HepG2 (cell line): ENCODE data around the gene SULT6B1. TPM values are rescaled to one million over a fixed set of nuclear protein-coding genes. Genes with fewer than 3 reads are reported as not detected.

Experiments
- ATF2 ChIP-seq: sonication (generic); formaldehyde crosslinking; IDR thresholded peaks from 2 replicates; pipeline ENCODE4 v1.4.0; 2020; ENCODE audit warnings: missing genetic modification reagents
- FOXC1 ChIP-seq: sonication (generic); formaldehyde crosslinking; IDR thresholded peaks from 2 replicates; pipeline ENCODE4 v1.8.0; 2022; ENCODE audit warnings: mild to moderate bottlenecking, missing genetic modification reagents, borderline replicate concordance
- FUBP1 ChIP-seq: sonication (generic); formaldehyde crosslinking; IDR thresholded peaks from 2 replicates; pipeline ENCODE4 v1.5.1; 2020; ENCODE audit warnings: missing genetic modification reagents, mild to moderate bottlenecking, borderline replicate concordance
- GATAD1 ChIP-seq: IDR thresholded peaks from 2 replicates; pipeline ENCODE4 v1.6.1; 2016; ENCODE audit warnings: missing genetic modification reagents, missing compliant biosample characterization
- KAT2B ChIP-seq: fragments of 150-350 bp; IDR thresholded peaks from 2 replicates; pipeline ENCODE4 v1.6.1; 2014; ENCODE audit warnings: low read depth, low read length, borderline replicate concordance
- KLF15 ChIP-seq: sonication (generic); formaldehyde crosslinking; IDR thresholded peaks from 2 replicates; pipeline ENCODE4 v1.8.1; 2023; ENCODE audit warnings: borderline replicate concordance, mild to moderate bottlenecking, inconsistent platforms, missing genetic modification reagents, mixed read lengths
- PAWR ChIP-seq: sonication (generic); formaldehyde crosslinking; IDR thresholded peaks from 2 replicates; pipeline ENCODE4 v1.4.0; 2020; ENCODE audit warnings: missing genetic modification reagents, mild to moderate bottlenecking, borderline replicate concordance
- PRMT3 ChIP-seq: sonication (generic); formaldehyde crosslinking; IDR thresholded peaks from 2 replicates; pipeline ENCODE4 v1.8.1; 2022; ENCODE audit warnings: low read depth, mild to moderate bottlenecking, moderate library complexity, missing genetic modification reagents, borderline replicate concordance
- SOX5 ChIP-seq: IDR thresholded peaks from 2 replicates; pipeline ENCODE4 v1.6.1; 2016; ENCODE audit warnings: borderline replicate concordance
- TFDP2 ChIP-seq: sonication (generic); formaldehyde crosslinking; IDR thresholded peaks from 2 replicates; pipeline ENCODE4 v1.4.0; 2020; ENCODE audit warnings: missing genetic modification reagents
- TMF1 ChIP-seq: sonication (generic); formaldehyde crosslinking; IDR thresholded peaks from 2 replicates; pipeline ENCODE4 v1.8.1; 2022; ENCODE audit warnings: low read depth, missing genetic modification reagents
- TOPORS ChIP-seq: sonication (generic); formaldehyde crosslinking; IDR thresholded peaks from 2 replicates; pipeline ENCODE4 v1.8.0; 2023; ENCODE audit warnings: mild to moderate bottlenecking, missing genetic modification reagents
- TRIM24 ChIP-seq: sonication (generic); formaldehyde crosslinking; IDR thresholded peaks from 2 replicates; pipeline ENCODE4 v1.8.0; 2022; ENCODE audit warnings: mild to moderate bottlenecking, missing genetic modification reagents
- ZBED4 ChIP-seq: sonication (generic); formaldehyde crosslinking; IDR thresholded peaks from 2 replicates; pipeline ENCODE4 v1.4.0; 2020; ENCODE audit warnings: missing genetic modification reagents, borderline replicate concordance
- ZNF260 ChIP-seq: sonication (generic); formaldehyde crosslinking; IDR thresholded peaks from 2 replicates; pipeline ENCODE4 v1.4.0; 2020; ENCODE audit warnings: missing genetic modification reagents, low read depth, mild to moderate bottlenecking, borderline replicate concordance
- ZNF292 ChIP-seq: sonication (generic); formaldehyde crosslinking; IDR thresholded peaks from 2 replicates; pipeline ENCODE4 v1.8.1; 2022; ENCODE audit warnings: mild to moderate bottlenecking, low read depth, missing genetic modification reagents, borderline replicate concordance
- ZNF343 ChIP-seq: sonication (generic); formaldehyde crosslinking; IDR thresholded peaks from 2 replicates; pipeline ENCODE4 v1.4.0; 2020; ENCODE audit warnings: mild to moderate bottlenecking, missing genetic modification reagents
- ZNF510 ChIP-seq: sonication (generic); formaldehyde crosslinking; IDR thresholded peaks from 2 replicates; pipeline ENCODE4 v1.4.0; 2020; ENCODE audit warnings: low read depth, mild to moderate bottlenecking, missing genetic modification reagents
- ZNF772 ChIP-seq: sonication (generic); formaldehyde crosslinking; IDR thresholded peaks from 2 replicates; pipeline ENCODE4 v1.5.0; 2020; ENCODE audit warnings: mild to moderate bottlenecking, missing genetic modification reagents
- ZSCAN9 ChIP-seq: IDR thresholded peaks from 2 replicates; pipeline ENCODE4 v1.6.1; 2016; ENCODE audit warnings: borderline replicate concordance
- polyA plus RNA-seq, 8 experiments: library from polyadenylated mRNA; depleted of rRNA in 3 of 8; stranded (reverse) in 7 of 8; unstranded in 1 of 8; fragments of >200 nt; fragmentation: Illumina TruSeq in 4 of 8; extraction: Trizol in 4 of 8; gene quantifications; 2 replicates each; pipeline versions ENCODE4 v1.2.1 to v1.2.3, GENCODE V29; 2011 to 2016; ENCODE audit warnings: low read depth in 4 of 8, missing spikeins in 1 of 8, mixed read lengths in 1 of 8; ENCODE audit not compliant: insufficient read depth in 1 of 8
- total RNA-seq, 5 experiments: library from RNA; depleted of rRNA; stranded (reverse); fragments of >200 nt; fragmentation: Illumina TruSeq; extraction: Trizol; gene quantifications; 2 replicates each; pipeline ENCODE4 v1.2.3, GENCODE V29; 2016; ENCODE audit warnings: low read depth in 1 of 5

The SULT6B1 gene
- total and polyA plus RNA-seq, 2 of the 13 experiments (the other 11 are each of a cell fraction or from before 2014, with no cell fraction given): not detected

GRCh38 chr2:37156071-37156856, 32.2 kb downstream of the SULT6B1 start (continued):
- TF ChIP-seq ZNF260 (no peak), KLF15 (CRISPR knock-in tag) (no peak), ZBED4 (no peak), SOX5 (CRISPR knock-in tag) (no peak), ZNF343 (CRISPR knock-in tag) (no peak), TMF1 (CRISPR knock-in tag) (peak; percentile 79; the same call in 1 of the 2 replicates), TOPORS (CRISPR knock-in tag) (no peak), FUBP1 (CRISPR knock-in tag) (no peak), TRIM24 (CRISPR knock-in tag) (no peak), ZNF510 (CRISPR knock-in tag) (no peak), GATAD1 (CRISPR knock-in tag) (no peak), PRMT3 (CRISPR knock-in tag) (no peak), ZNF772 (CRISPR knock-in tag) (no peak), KAT2B (no peak), TFDP2 (CRISPR knock-in tag) (no peak), PAWR (no peak), ZNF292 (CRISPR knock-in tag) (peak; percentile 32; the same call in 1 of the 2 replicates), ATF2 (CRISPR knock-in tag) (no peak), FOXC1 (0 out of 2 replicates have a peak, but pooled peaks have one; percentile 25), ZSCAN9 (CRISPR knock-in tag) (0 out of 2 replicates have a peak, but pooled peaks have one; percentile 62)
